Body of pancreas (tissue), 4 donors: ENCODE measurements around the gene CBLIF.
"Not testable (repeated sequence)": the region's sequence is repeated elsewhere in the genome, so short reads cannot be mapped to it uniquely, and the experiment has no call there.

ENCODE experiments used
- CTCF ChIP-seq, 7 experiments: fragments of 450-650 bp in 4 of 7; fragments of 200-600 bp in 3 of 7; sonication (generic) in 3 of 7; IDR thresholded peaks; one replicate each; pipeline ENCODE4 v1.5.1; 2016 to 2019; ENCODE audit warnings: antibody characterized with exemption in 7 of 7
- POLR2A ChIP-seq, 3 donors: fragments of 450-650 bp; IDR thresholded peaks; one replicate each; pipeline ENCODE4 v1.6.1; 2016; ENCODE audit warnings: antibody characterized with exemption in 3 of 3, mild to moderate bottlenecking in 2 of 3

GRCh38 chr11:59848439-59848838 lies 3.1 kb upstream of the CBLIF start:
- TF ChIP-seq CTCF, POLR2A (IDR thresholded peaks at IDR 0.05): not testable (repeated sequence)
